ENCODE data around the gene MICOS13.

DNA sequence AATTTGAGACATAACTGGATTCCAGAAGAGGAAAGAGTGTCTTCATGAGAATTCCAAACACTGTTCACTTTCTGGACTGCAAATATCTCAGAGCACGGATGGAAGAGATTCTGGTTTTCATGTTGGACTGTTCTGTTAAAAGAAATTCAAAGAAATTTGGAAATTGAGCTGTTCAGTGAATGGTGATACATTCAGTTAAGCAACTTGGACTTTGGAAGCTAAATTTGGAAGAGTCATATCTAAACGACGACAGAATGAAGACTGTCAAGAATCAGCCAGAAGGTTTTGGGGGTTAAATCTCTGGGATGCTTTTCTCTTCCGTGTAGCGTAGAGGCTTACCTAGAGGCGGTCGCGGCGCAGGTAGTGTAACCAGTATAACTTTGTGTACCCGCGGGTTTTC, 31.9 kb downstream of the MICOS13 start:
- TF ChIP-seq, protein P1, sequence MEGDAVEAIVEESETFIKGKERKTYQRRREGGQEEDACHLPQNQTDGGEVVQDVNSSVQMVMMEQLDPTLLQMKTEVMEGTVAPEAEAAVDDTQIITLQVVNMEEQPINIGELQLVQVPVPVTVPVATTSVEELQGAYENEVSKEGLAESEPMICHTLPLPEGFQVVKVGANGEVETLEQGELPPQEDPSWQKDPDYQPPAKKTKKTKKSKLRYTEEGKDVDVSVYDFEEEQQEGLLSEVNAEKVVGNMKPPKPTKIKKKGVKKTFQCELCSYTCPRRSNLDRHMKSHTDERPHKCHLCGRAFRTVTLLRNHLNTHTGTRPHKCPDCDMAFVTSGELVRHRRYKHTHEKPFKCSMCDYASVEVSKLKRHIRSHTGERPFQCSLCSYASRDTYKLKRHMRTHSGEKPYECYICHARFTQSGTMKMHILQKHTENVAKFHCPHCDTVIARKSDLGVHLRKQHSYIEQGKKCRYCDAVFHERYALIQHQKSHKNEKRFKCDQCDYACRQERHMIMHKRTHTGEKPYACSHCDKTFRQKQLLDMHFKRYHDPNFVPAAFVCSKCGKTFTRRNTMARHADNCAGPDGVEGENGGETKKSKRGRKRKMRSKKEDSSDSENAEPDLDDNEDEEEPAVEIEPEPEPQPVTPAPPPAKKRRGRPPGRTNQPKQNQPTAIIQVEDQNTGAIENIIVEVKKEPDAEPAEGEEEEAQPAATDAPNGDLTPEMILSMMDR (IDR thresholded peaks at IDR 0.05) = no peak
- TF ChIP-seq POLR2AphosphoS5 (IDR thresholded peaks at IDR 0.05) = no peak
